ENCODE results near the gene FOXO1.

Gene FOXO1

GRCh38 chr13:40582531-40582930, 83.9 kb downstream of the FOXO1 start:
- Histone ChIP-seq H3K4me3 (replicated peaks; ENCODE audit: low read depth, low read length) (no peak overlapping the region), H3K36me3 (ENCODE audit: control insufficient read depth, insufficient read depth, low read length) (no peaks in the 10 kb centered on the region), H3K27me3 (replicated peaks; ENCODE audit: control insufficient read depth, insufficient read depth, low read length) (no peaks in the 10 kb centered on the region)
- no peak for TF ChIP-seq CTCF (IDR thresholded peaks at IDR 0.05; ENCODE audit: insufficient read depth, low read length, poor library complexity, severe bottlenecking)
- no peak for DNase-seq (ENCODE audit: extremely low read depth, insufficient read length)

GRCh38 chr13:40581277-40581579, 85.2 kb downstream of the FOXO1 start:
- no peak for TF ChIP-seq CTCF (IDR thresholded peaks at IDR 0.05; ENCODE audit: insufficient read depth, low read length, poor library complexity, severe bottlenecking)
- Histone ChIP-seq H3K4me3 (replicated peaks; ENCODE audit: low read depth, low read length) (no peak overlapping the region), H3K36me3 (ENCODE audit: control insufficient read depth, insufficient read depth, low read length) (no peaks in the 10 kb centered on the region), H3K27me3 (replicated peaks; ENCODE audit: control insufficient read depth, insufficient read depth, low read length) (no peaks in the 10 kb centered on the region)
- no peak for DNase-seq (ENCODE audit: extremely low read depth, insufficient read length)

GRCh38 chr13:40580566-40581276, 85.7 kb downstream of the FOXO1 start:
- no peak for DNase-seq (ENCODE audit: extremely low read depth, insufficient read length)
- Histone ChIP-seq H3K36me3 (ENCODE audit: control insufficient read depth, insufficient read depth, low read length) (no peaks in the 10 kb centered on the region; the same call in 1 of the 2 replicates), H3K27me3 (replicated peaks; ENCODE audit: control insufficient read depth, insufficient read depth, low read length) (no peaks in the 10 kb centered on the region), H3K4me3 (replicated peaks; ENCODE audit: low read depth, low read length) (no peak overlapping the region)
- TF ChIP-seq CTCF (IDR thresholded peaks at IDR 0.05; ENCODE audit: insufficient read depth, low read length, poor library complexity, severe bottlenecking), result no peak

GRCh38 chr13:40579535-40579934, 86.9 kb downstream of the FOXO1 start:
- Histone ChIP-seq H3K27me3 (replicated peaks; ENCODE audit: control insufficient read depth, insufficient read depth, low read length) (no peaks in the 10 kb centered on the region), H3K4me3 (replicated peaks; ENCODE audit: low read depth, low read length) (no peak overlapping the region), H3K36me3 (ENCODE audit: control insufficient read depth, insufficient read depth, low read length) (no peaks in the 10 kb centered on the region; the same call in 1 of the 2 replicates)
- no peak for DNase-seq (ENCODE audit: extremely low read depth, insufficient read length)
- no peak for TF ChIP-seq CTCF (IDR thresholded peaks at IDR 0.05; ENCODE audit: insufficient read depth, low read length, poor library complexity, severe bottlenecking)

- H3K27me3 ChIP-seq (replicated peaks; ENCODE audit: control insufficient read depth, insufficient read depth, low read length), result no peaks in the 10 kb centered on the region
- H3K4me3 ChIP-seq (replicated peaks; ENCODE audit: low read depth, low read length), result no peak overlapping the region
- no peaks in the 10 kb centered on the region; the same call in 1 of the 2 replicates for H3K36me3 ChIP-seq (ENCODE audit: control insufficient read depth, insufficient read depth, low read length)
- TF ChIP-seq CTCF (IDR thresholded peaks at IDR 0.05; ENCODE audit: insufficient read depth, low read length, poor library complexity, severe bottlenecking), result no peak
- no peak for DNase-seq (ENCODE audit: extremely low read depth, insufficient read length)
Observed at GRCh38 chr13:40578055-40578454, 88.4 kb downstream of the FOXO1 start.

- Histone ChIP-seq H3K27me3 (replicated peaks; ENCODE audit: control insufficient read depth, insufficient read depth, low read length) (no peaks in the 10 kb centered on the region), H3K36me3 (ENCODE audit: control insufficient read depth, insufficient read depth, low read length) (no peaks in the 10 kb centered on the region; the same call in 1 of the 2 replicates), H3K4me3 (replicated peaks; ENCODE audit: low read depth, low read length) (no peak overlapping the region)
- DNase-seq (ENCODE audit: extremely low read depth, insufficient read length), result no peak
- no peak for TF ChIP-seq CTCF (IDR thresholded peaks at IDR 0.05; ENCODE audit: insufficient read depth, low read length, poor library complexity, severe bottlenecking)
Observed at GRCh38 chr13:40576369-40576768, 90.1 kb downstream of the FOXO1 start.
